HepG2 (cell line): ENCODE results near the gene PPP1R1B. TPM values are rescaled to one million over a fixed set of nuclear protein-coding genes. Genes with fewer than 3 reads are reported as not detected.
A peak's percentile ranks its signal among the peaks of the same experiment; 100 is the strongest.

ENCODE experiments used
- AKNA ChIP-seq: sonication (generic); formaldehyde crosslinking; IDR thresholded peaks from 2 replicates; pipeline ENCODE4 v1.4.0; 2020; ENCODE audit warnings: missing genetic modification reagents, borderline replicate concordance
- ATF1 ChIP-seq: IDR thresholded peaks from 2 replicates; pipeline ENCODE4 v1.6.1; 2016; ENCODE audit warnings: mild to moderate bottlenecking, control low read depth
- CBX1 ChIP-seq: IDR thresholded peaks from one replicate; pipeline ENCODE4 v1.6.1; 2016; ENCODE audit warnings: antibody characterized with exemption, low read depth
- ELF1 ChIP-seq: sonication (generic); formaldehyde crosslinking; IDR thresholded peaks from 2 replicates; pipeline ENCODE4 v1.4.0; 2020; ENCODE audit warnings: missing genetic modification reagents
- ISL2 ChIP-seq: sonication (generic); formaldehyde crosslinking; IDR thresholded peaks from 2 replicates; pipeline ENCODE4 v1.5.0; 2020; ENCODE audit warnings: missing genetic modification reagents
- MBD4 ChIP-seq: IDR thresholded peaks from 2 replicates; pipeline ENCODE4 v1.6.1; 2012; ENCODE audit warnings: low read length, inconsistent platforms, borderline replicate concordance
- MEF2D ChIP-seq: sonication (generic); formaldehyde crosslinking; IDR thresholded peaks from 2 replicates; pipeline ENCODE4 v1.5.1; 2020; ENCODE audit warnings: mild to moderate bottlenecking, missing genetic modification reagents
- MYPOP ChIP-seq: sonication (generic); formaldehyde crosslinking; IDR thresholded peaks from 2 replicates; pipeline ENCODE4 v1.8.1; 2023; ENCODE audit warnings: mild to moderate bottlenecking, moderate library complexity, missing genetic modification reagents
- PCBP1 ChIP-seq: fragments of 200-400 bp; formaldehyde crosslinking; IDR thresholded peaks from 2 replicates; pipeline ENCODE4 v1.6.1; 2017; ENCODE audit warnings: mild to moderate bottlenecking, low read depth, low read length, borderline replicate concordance
- RARG ChIP-seq: sonication (generic); formaldehyde crosslinking; IDR thresholded peaks from 2 replicates; pipeline ENCODE4 v1.4.0; 2020; ENCODE audit warnings: low read depth, mild to moderate bottlenecking, missing genetic modification reagents
- SOX13 ChIP-seq, 3 experiments: fragments of 450-650 bp in 1 of 3; sonication (generic) in 1 of 3; formaldehyde crosslinking in 1 of 3; IDR thresholded peaks in 2 of 3; conservative IDR thresholded peaks in 1 of 3; 2 replicates each; pipeline versions ENCODE4 v1.5.0 to v1.6.1; 2016 to 2020; ENCODE audit warnings: antibody characterized with exemption in 1 of 3, mild to moderate bottlenecking in 1 of 3, missing compliant biosample characterization in 1 of 3, missing genetic modification reagents in 1 of 3, moderate library complexity in 1 of 3
- SP5 ChIP-seq: IDR thresholded peaks from 2 replicates; pipeline ENCODE4 v1.6.1; 2016; ENCODE audit warnings: low read depth, borderline replicate concordance
- TCF7 ChIP-seq: sonication (generic); IDR thresholded peaks from 2 replicates; pipeline ENCODE4 v1.6.1; 2016; ENCODE audit warnings: antibody characterized with exemption, low read depth
- TCF7L2 ChIP-seq: IDR thresholded peaks from 2 replicates; pipeline ENCODE4 v1.6.1; 2011; ENCODE audit warnings: mild to moderate bottlenecking, low read depth, low read length, moderate library complexity
- ZBTB38 ChIP-seq: sonication (generic); formaldehyde crosslinking; IDR thresholded peaks from 2 replicates; pipeline ENCODE4 v1.5.1; 2020; ENCODE audit warnings: mild to moderate bottlenecking, missing genetic modification reagents
- ZGPAT ChIP-seq: IDR thresholded peaks from 2 replicates; pipeline ENCODE4 v1.6.1; 2016; ENCODE audit warnings: mild to moderate bottlenecking
- ZNF281 ChIP-seq: sonication (generic); formaldehyde crosslinking; IDR thresholded peaks from 2 replicates; pipeline ENCODE4 v1.4.0; 2020; ENCODE audit warnings: missing genetic modification reagents, borderline replicate concordance
- ZNF567 ChIP-seq: sonication (generic); formaldehyde crosslinking; IDR thresholded peaks from 2 replicates; pipeline ENCODE4 v1.8.1; 2023; ENCODE audit warnings: mild to moderate bottlenecking, missing genetic modification reagents, borderline replicate concordance
- polyA plus RNA-seq, 8 experiments: library from polyadenylated mRNA; depleted of rRNA in 3 of 8; stranded (reverse) in 7 of 8; unstranded in 1 of 8; fragments of >200 nt; fragmentation: Illumina TruSeq in 4 of 8; extraction: Trizol in 4 of 8; gene quantifications; 2 replicates each; pipeline versions ENCODE4 v1.2.1 to v1.2.3, GENCODE V29; 2011 to 2016; ENCODE audit warnings: low read depth in 4 of 8, missing spikeins in 1 of 8, mixed read lengths in 1 of 8; ENCODE audit not compliant: insufficient read depth in 1 of 8
- total RNA-seq, 5 experiments: library from RNA; depleted of rRNA; stranded (reverse); fragments of >200 nt; fragmentation: Illumina TruSeq; extraction: Trizol; gene quantifications; 2 replicates each; pipeline ENCODE4 v1.2.3, GENCODE V29; 2016; ENCODE audit warnings: low read depth in 1 of 5
- TF ChIP-seq, protein P1 (sequence below): sonication (generic); formaldehyde crosslinking; IDR thresholded peaks from 2 replicates; pipeline ENCODE4 v1.8.0; 2022; ENCODE audit warnings: mild to moderate bottlenecking, missing genetic modification reagents, moderate library complexity

Gene PPP1R1B
- total and polyA plus RNA-seq, 2 of the 13 experiments (the other 11 are each of a cell fraction or from before 2014, with no cell fraction given): 0.08 TPM; not detected in 1

- TF ChIP-seq ELF1 (CRISPR knock-in tag) (0 out of 2 replicates have a peak, but pooled peaks have one; percentile 30), ZNF281 (CRISPR knock-in tag) (peak; percentile 33; the same call in 1 of the 2 replicates), ISL2 (no peak), TCF7 (no peak), PCBP1 (no peak), ZGPAT (CRISPR knock-in tag) (no peak), AKNA (CRISPR knock-in tag) (no peak), MYPOP (CRISPR knock-in tag) (no peak), TCF7L2 (no peak), RARG (CRISPR knock-in tag) (no peak), MEF2D (CRISPR knock-in tag) (0 out of 2 replicates have a peak, but pooled peaks have one; percentile 27), ZBTB38 (CRISPR knock-in tag) (no peak), SOX13 (IDR thresholded peaks at IDR 0.05) (no peak), SOX13 (CRISPR knock-in tag; conservative IDR thresholded peaks at IDR 0.05 in 1 of 2, IDR thresholded peaks at IDR 0.05 in 1 of 2) (no peak), ZNF567 (no peak), SP5 (CRISPR knock-in tag) (0 out of 2 replicates have a peak, but pooled peaks have one; percentile 14), CBX1 (no peak), ATF1 (CRISPR knock-in tag) (no peak), MBD4 (no peak)
- TF ChIP-seq, protein P1, sequence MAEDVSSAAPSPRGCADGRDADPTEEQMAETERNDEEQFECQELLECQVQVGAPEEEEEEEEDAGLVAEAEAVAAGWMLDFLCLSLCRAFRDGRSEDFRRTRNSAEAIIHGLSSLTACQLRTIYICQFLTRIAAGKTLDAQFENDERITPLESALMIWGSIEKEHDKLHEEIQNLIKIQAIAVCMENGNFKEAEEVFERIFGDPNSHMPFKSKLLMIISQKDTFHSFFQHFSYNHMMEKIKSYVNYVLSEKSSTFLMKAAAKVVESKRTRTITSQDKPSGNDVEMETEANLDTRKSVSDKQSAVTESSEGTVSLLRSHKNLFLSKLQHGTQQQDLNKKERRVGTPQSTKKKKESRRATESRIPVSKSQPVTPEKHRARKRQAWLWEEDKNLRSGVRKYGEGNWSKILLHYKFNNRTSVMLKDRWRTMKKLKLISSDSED (CRISPR knock-in tag): no peak
Measured at GRCh38 chr17:39631403-39631802, 4.7 kb downstream of the PPP1R1B start (continued).
